Large intestine (tissue), 3 donors: Measurements from ENCODE around the gene AMIGO3. TPM values are rescaled to one million over a fixed set of nuclear protein-coding genes. Genes with fewer than 3 reads are reported as not detected.
"Not testable (repeated sequence)": the region's sequence is repeated elsewhere in the genome, so short reads cannot be mapped to it uniquely, and the experiment has no call there.

Experiments used
- DNase-seq, 2 donors: peaks; one replicate each; pipeline versions ENCODE4 v3.0.0 to v3.0.0-alpha.2; 2013
- H3K27ac ChIP-seq: one replicate; pipeline ENCODE4 v1.5.1; 2013; ENCODE audit warnings: low read length
- H3K27me3 ChIP-seq: 2 replicates; pipeline ENCODE4 v1.6.1; 2013; ENCODE audit warnings: low read length; ENCODE audit not compliant: control insufficient read depth, insufficient read depth
- H3K36me3 ChIP-seq: 2 replicates; pipeline ENCODE4 v1.6.1; 2013; ENCODE audit warnings: low read length; ENCODE audit not compliant: control insufficient read depth, insufficient read depth
- H3K4me1 ChIP-seq: one replicate; pipeline ENCODE4 v1.6.1; 2013; ENCODE audit warnings: low read length; ENCODE audit not compliant: control insufficient read depth, insufficient read depth
- H3K4me3 ChIP-seq: one replicate; pipeline ENCODE4 v1.5.1; 2013; ENCODE audit warnings: low read length
- H3K9me3 ChIP-seq: one replicate; pipeline ENCODE4 v1.6.1; 2013; ENCODE audit warnings: mild to moderate bottlenecking, low read depth, low read length, moderate library complexity; ENCODE audit not compliant: control insufficient read depth
- WGBS: methylation state at CpG from one replicate; pipeline ENCODE4 v1.1.5; 2013; ENCODE audit warnings: low lambda C conversion rate; ENCODE audit not compliant: insufficient coverage; 5-methylcytosine and 5-hydroxymethylcytosine counted together
- polyA plus RNA-seq: library from polyadenylated mRNA; unstranded; fragments of 120-200 nt; gene quantifications from one replicate; pipeline ENCODE4 v1.2.1, GENCODE V29; 2013

The AMIGO3 gene
- polyA plus RNA-seq, 1 donor = 1.3 TPM

DNA sequence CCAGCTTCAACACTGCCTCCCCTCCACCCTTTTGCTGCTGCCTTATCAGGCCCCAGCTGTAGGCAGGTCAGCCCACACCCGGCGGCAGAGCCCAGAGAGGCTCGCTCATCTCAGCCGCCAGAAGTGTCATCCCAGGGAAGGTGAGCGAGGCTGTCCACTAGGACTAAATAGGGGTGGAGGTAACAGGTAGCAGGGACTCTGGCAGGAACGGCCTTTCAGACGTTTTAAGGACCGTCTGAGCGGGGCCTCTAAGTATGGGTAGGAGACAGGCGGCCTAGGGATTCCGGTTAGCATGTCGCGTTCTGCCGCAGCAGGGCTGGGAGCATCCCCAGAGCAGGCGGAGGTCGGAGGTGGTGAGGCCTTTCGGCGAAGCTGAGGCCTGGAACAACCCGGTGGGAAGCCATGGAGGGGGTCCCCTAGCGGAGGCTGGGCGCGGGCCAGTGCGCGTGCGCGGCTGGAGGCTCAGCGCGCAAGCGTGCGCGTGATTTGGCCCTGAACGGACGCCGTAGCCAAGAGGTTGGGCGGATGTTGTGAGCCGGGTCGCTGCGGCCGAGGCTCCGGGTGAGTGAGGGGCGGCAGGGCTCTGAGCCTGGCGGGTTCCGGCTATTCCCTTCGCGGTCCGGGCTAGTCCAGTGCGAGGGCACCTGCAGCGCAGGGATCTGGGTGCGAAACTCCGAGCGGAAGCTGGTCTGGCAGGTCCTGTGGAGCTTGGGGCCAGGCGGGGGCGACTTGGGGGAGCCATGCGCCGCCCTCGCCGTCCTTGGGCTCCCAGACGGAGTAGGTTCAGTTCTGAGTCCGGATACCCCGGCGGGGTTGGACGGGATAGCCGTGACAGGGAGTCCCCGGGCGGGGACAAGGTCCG lies 30.2 kb downstream of the AMIGO3 start, which contains the start of the genes MST1 and RNF123:
MST1 (minus strand) TSS at position 429 of the 862 bp plus-strand sequence. CDS start 783 bp downstream, outside the sequence.
RNF123 (plus strand) TSS at position 512 of the 862 bp plus-strand sequence. CDS start 1,609 bp downstream, outside the sequence.
- Histone ChIP-seq H3K4me3 (peak within 1 kb of the TSS; percentile 98), H3K27ac (peak within 1 kb of the TSS; percentile 99), H3K9me3 (no peaks in the 10 kb centered on the region), H3K27me3 (peaks cover 3% of the 10 kb centered on the region), H3K36me3 (no peaks in the 10 kb centered on the region), H3K4me1 (peaks cover 14% of the 10 kb centered on the region)
- peak; percentile 87 to 91 for DNase-seq
- no CpG with 5 or more reads among the region's 66 CpGs for WGBS

DNA sequence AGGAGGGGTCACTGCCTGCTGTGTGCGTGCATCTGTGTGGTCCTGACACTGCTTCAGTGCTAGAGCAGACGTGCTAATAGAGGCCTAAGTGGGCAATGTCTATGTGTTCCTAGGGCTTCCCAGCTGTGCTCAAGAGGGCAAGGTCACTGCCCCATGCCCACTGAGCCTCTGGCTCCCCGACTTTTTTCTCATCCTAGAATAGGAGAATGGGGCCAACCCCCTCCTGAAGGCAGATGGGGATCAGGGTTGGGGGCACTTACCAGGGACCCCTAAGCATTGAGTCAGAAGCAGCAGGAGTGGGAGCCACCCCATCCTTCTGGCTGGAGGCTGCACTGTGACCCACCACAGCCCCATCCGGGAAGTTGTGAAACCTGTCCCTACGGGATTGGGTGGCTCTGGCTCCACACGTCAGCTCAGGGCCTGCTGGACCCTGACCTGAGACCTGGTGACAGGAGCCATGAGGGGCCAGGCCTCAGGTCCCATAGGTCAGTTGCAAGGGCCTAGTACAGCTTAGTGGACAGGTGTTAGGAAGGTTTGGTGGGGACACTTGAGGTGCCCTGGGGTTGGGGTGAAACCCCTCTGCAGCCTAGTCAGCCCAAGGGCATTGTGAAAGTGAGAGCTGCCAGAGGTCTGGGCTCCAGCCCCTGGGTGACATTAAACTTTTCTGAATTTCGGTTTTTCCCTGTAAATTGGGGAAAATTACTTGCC lies 31.0 kb downstream of the AMIGO3 start:
- peaks cover 14% of the 10 kb centered on the region for H3K4me1 ChIP-seq

DNA sequence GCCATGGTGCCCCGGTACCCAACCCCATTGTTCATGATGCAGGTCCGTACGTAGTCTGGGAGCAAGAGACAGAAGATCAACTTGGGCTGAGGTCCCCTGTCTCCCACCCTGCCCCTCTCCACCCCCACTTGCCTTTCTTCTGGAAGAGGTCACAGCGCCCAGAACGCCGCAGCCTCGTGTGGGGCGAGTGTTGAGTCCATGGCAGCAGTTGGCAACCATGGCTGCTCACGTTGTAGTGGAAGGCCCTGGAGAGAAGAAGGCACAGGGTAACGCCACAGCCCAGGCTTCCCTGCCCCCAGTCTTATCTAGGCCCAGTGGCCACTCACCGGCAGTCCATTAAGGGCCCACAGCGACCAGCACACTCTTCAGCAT lies 32.1 kb downstream of the AMIGO3 start:
- Histone ChIP-seq H3K27ac (peak overlapping the region; percentile 68), H3K4me3 (peak overlapping the region; percentile 72), H3K4me1 (peaks cover 14% of the 10 kb centered on the region), H3K36me3 (peaks cover 15% of the 10 kb centered on the region)
- no CpG with 5 or more reads among the region's 12 CpGs for WGBS
- not testable (repeated sequence) for DNase-seq, H3K27me3 ChIP-seq, H3K9me3 ChIP-seq

More for the DNA sequence above, 31.0 kb downstream of the AMIGO3 start:
- peak overlapping the region; percentile 98 for H3K4me3 ChIP-seq
- not testable (repeated sequence) for H3K9me3 ChIP-seq, H3K27me3 ChIP-seq, H3K36me3 ChIP-seq
- peak overlapping the region; percentile 99 for H3K27ac ChIP-seq
- peak; percentile 81 to 83 for DNase-seq
- no CpG with 5 or more reads among the region's 7 CpGs for WGBS

DNA sequence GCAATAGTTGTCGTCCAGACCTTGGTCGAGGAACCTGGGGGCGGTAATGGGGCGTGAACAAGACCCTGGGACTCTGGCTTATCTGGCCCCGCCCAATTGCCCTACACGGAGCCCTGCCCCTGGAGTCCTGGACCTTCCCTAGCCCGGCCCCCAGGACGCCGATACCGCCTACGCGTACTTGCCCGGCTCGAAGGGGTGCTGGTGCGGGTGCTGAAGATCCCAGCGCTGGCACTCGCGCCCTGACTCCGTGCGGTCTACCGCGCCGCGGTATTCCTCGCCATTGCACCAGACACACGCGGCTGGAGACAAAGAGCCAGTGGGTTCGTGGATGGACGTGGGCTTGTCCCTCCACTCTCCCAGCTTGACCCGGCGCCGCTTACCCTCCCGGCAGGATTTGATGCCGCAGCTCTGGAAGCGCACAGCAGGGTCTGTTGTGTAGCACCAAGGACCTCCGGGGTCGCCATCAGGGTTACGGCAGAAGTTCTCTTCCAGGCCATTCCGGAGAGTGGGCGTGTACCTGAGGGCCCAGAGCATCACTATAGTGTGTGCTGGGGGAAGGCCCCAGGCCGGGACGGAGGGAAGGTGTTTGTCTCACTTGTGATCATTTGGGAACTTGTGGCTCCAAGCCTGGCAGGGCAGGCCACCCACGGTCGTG lies 32.6 kb downstream of the AMIGO3 start:
- H3K27ac ChIP-seq = peak overlapping the region; percentile 79

DNA sequence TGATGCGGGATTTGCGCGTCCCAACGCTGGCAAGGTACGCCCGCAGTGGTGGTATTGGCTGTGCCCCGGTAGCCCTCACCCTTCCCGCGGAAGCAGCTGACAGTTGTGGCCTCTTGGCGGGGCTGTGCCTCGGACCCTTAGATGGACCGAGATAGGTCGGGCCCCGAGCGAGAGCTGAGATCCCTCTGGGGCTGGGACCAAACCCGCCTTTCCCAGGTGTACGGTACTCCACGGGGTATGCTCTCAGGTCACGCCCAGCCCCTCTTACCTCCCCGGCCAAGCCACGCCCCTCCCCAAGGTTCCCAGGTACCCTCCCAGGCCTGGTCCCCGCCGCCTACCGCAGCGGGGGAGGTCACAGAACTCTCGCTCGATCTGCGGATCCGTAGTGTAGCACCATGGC lies 33.1 kb downstream of the AMIGO3 start:
- H3K9me3 ChIP-seq, H3K27me3 ChIP-seq: not testable (repeated sequence)
- Histone ChIP-seq H3K4me1 (peaks cover 14% of the 10 kb centered on the region), H3K4me3 (peak overlapping the region; percentile 72), H3K27ac (peak overlapping the region; percentile 79), H3K36me3 (peaks cover 26% of the 10 kb centered on the region)
- WGBS = no CpG with 5 or more reads among the region's 29 CpGs
- DNase-seq = peak; percentile 41 to 84

More for the DNA sequence above, 32.6 kb downstream of the AMIGO3 start:
- H3K27me3 ChIP-seq, H3K9me3 ChIP-seq: not testable (repeated sequence)
- peak; percentile 89 to 94 for DNase-seq
- Histone ChIP-seq H3K4me1 (peaks cover 14% of the 10 kb centered on the region), H3K4me3 (peak overlapping the region; percentile 72), H3K36me3 (peaks cover 21% of the 10 kb centered on the region)
- no CpG with 5 or more reads among the region's 44 CpGs for WGBS

DNA sequence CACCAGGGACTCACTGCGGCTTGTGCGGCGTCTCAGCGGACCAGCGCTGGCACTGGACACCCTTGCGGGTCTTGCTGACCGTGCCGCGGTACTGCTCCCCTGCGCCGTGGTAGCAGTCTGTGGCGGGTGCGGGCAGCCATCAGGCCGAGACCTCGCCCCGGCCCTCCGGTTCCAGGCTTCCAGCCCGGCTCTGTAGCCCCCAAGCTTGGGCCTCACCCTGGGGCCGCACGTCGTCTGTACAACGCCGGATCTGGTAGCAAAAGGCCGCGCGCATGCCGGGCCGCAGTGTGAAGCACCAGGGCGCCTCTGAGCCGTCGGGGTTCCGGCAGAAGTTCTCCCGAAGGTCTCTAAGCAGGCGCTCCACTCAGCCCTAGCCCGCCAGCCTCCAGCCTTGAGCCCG lies 33.6 kb downstream of the AMIGO3 start:
- H3K9me3 ChIP-seq, DNase-seq, H3K27me3 ChIP-seq: not testable (repeated sequence)
- H3K4me3 ChIP-seq = peak overlapping the region; percentile 72
- H3K4me1 ChIP-seq = peaks cover 14% of the 10 kb centered on the region
- peaks cover 31% of the 10 kb centered on the region for H3K36me3 ChIP-seq
- H3K27ac ChIP-seq = peak overlapping the region; percentile 79
- no CpG with 5 or more reads among the region's 36 CpGs for WGBS

DNA sequence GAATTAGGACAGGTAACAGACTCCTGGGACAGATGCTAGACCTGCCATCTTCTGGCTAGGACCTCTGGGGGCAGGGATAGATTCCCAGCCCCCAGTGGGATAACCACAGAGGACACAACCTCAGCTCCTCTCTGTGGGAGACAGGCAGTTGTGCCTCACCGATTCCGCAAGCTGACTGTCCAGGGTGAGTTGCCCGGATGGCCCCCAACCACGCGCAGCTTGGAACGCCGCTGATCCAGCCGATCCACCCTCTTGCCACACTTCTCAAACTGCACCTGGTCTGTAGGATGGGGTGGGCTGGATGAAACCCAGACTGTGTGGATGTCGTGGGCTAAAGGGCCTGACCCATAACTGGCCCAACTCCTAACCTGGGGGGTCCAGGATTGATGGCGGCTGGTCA lies 34.4 kb downstream of the AMIGO3 start:
- H3K27me3 ChIP-seq, H3K4me3 ChIP-seq, H3K9me3 ChIP-seq, H3K27ac ChIP-seq, DNase-seq: not testable (repeated sequence)
- WGBS = no CpG with 5 or more reads among the region's 10 CpGs
- Histone ChIP-seq H3K36me3 (peaks cover 38% of the 10 kb centered on the region), H3K4me1 (peaks cover 14% of the 10 kb centered on the region)

DNA sequence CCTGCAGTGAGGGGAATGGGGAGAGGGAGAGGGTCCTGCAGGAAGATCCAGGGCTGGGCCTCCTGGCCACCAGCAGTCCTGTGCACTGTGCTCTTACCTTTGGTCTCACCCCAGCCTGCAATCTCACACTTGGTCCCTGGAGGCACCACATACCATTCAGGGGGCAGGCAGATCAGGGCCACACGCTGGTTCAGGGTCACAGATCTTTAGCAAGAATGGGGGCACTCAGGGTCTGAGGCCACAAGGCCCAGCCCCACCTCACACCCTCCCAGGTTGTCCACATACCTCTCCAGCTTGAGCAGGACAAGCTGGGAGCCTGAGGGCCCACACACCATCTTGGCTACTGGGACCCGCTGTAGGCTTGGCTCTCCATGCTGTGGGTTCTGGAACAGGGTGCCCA lies 35.0 kb downstream of the AMIGO3 start:
- H3K27me3 ChIP-seq, H3K9me3 ChIP-seq, DNase-seq, H3K4me3 ChIP-seq, H3K27ac ChIP-seq: not testable (repeated sequence)
- WGBS = no CpG with 5 or more reads among the region's 2 CpGs
- Histone ChIP-seq H3K36me3 (peaks cover 44% of the 10 kb centered on the region), H3K4me1 (peaks cover 14% of the 10 kb centered on the region)

DNA sequence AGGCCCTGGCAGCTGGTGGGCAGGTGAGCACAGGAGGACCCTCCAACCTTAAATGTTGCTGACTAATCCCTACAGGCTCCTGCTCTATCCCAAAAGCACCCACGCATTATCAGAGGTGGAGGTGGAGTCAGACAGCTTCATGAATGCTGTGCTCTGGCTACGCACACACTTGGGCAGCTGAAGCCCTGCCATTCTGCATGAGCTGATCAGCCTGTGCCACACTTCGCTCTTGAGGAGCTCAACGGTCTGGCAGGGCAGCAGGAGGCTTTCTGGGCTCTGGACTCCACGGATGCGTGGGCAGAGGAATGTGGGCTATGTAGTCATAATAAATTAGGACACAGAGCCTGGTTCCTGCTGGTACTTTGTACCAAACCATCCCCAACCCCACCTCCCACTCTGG lies 36.3 kb downstream of the AMIGO3 start:
- Histone ChIP-seq H3K4me1 (peaks cover 10% of the 10 kb centered on the region), H3K9me3 (no peaks in the 10 kb centered on the region), H3K4me3 (no peak overlapping the region), H3K27me3 (peaks cover 3% of the 10 kb centered on the region), H3K36me3 (peaks cover 57% of the 10 kb centered on the region), H3K27ac (no peak overlapping the region)
- DNase-seq = no peak
- no CpG with 5 or more reads among the region's 6 CpGs for WGBS

DNA sequence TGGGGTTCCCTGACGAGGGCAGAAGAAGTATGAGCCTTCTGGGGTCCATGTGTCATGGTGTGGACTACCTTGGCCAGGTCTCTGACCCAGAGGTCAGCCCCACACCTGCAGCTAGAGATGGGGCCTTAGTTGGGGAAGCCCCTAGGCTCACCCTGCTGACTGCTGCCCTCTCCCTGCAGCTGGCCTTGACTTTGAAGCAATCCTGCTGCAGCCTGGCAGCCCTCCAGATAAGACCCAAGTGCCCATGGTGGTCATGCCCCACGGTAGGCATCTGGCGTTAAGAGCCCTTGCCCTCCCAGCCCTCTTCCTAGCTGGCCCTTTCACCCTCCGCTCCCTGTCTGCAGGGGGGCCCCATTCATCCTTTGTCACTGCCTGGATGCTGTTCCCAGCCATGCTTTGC lies 37.9 kb downstream of the AMIGO3 start:
- no CpG with 5 or more reads among the region's 4 CpGs for WGBS
- no peak overlapping the region for H3K27ac ChIP-seq
- H3K27me3 ChIP-seq = peaks cover 3% of the 10 kb centered on the region
- H3K4me1 ChIP-seq = peaks cover 5% of the 10 kb centered on the region
- H3K36me3 ChIP-seq = peaks cover 74% of the 10 kb centered on the region
- H3K4me3 ChIP-seq = no peak overlapping the region
- H3K9me3 ChIP-seq = no peaks in the 10 kb centered on the region
- DNase-seq = no peak
